ENCODE results near the gene KRT82.
A peak's percentile ranks its signal among the peaks of the same experiment; 100 is the strongest.

The KRT82 gene

GRCh38 chr12:52400906-52401305, 5.2 kb downstream of the KRT82 start:
- no peak for TF ChIP-seq CTCF (IDR thresholded peaks at IDR 0.05; ENCODE audit: borderline replicate concordance, insufficient read depth, low read depth, low read length)

GRCh38 chr12:52399756-52400155, 6.4 kb downstream of the KRT82 start:
- no peak for TF ChIP-seq CTCF (IDR thresholded peaks at IDR 0.05; ENCODE audit: borderline replicate concordance, insufficient read depth, low read depth, low read length)
- H3K4me3 ChIP-seq (ENCODE audit: low read depth, low read length): no peak overlapping the region

More at GRCh38 chr12:52400906-52401305, 5.2 kb downstream of the KRT82 start:
- no peak overlapping the region for H3K4me3 ChIP-seq (ENCODE audit: low read depth, low read length)

- H3K4me3 ChIP-seq (ENCODE audit: low read depth, low read length): no peak overlapping the region
- no peak for TF ChIP-seq CTCF (IDR thresholded peaks at IDR 0.05; ENCODE audit: borderline replicate concordance, insufficient read depth, low read depth, low read length)
Measured at GRCh38 chr12:52398176-52398575, 8.0 kb downstream of the KRT82 start.

GRCh38 chr12:52396656-52397055, 9.5 kb downstream of the KRT82 start:
- TF ChIP-seq CTCF (IDR thresholded peaks at IDR 0.05; ENCODE audit: borderline replicate concordance, insufficient read depth, low read depth, low read length): no peak
- H3K4me3 ChIP-seq (ENCODE audit: low read depth, low read length): no peak overlapping the region

- peak; percentile 53 for TF ChIP-seq CTCF (IDR thresholded peaks at IDR 0.05; ENCODE audit: borderline replicate concordance, insufficient read depth, low read depth, low read length)
- H3K4me3 ChIP-seq (ENCODE audit: low read depth, low read length): no peak overlapping the region
Measured at GRCh38 chr12:52395761-52396434, 10.2 kb downstream of the KRT82 start.

- TF ChIP-seq CTCF (IDR thresholded peaks at IDR 0.05; ENCODE audit: borderline replicate concordance, insufficient read depth, low read depth, low read length): no peak
- no peak overlapping the region for H3K4me3 ChIP-seq (ENCODE audit: low read depth, low read length)
Measured at GRCh38 chr12:52394836-52395405, 11.2 kb downstream of the KRT82 start.

- no peak for TF ChIP-seq CTCF (IDR thresholded peaks at IDR 0.05; ENCODE audit: borderline replicate concordance, insufficient read depth, low read depth, low read length)
- no peak overlapping the region for H3K4me3 ChIP-seq (ENCODE audit: low read depth, low read length)
Measured at GRCh38 chr12:52392465-52393007, 13.6 kb downstream of the KRT82 start.
